Esophagus muscularis mucosa (tissue), 4 donors: ENCODE measurements around the gene MALL. TPM values are rescaled to one million over a fixed set of nuclear protein-coding genes. Genes with fewer than 3 reads are reported as not detected.
"Not testable (repeated sequence)": the region's sequence is repeated elsewhere in the genome, so short reads cannot be mapped to it uniquely, and the experiment has no call there.

ENCODE experiments used
- DNase-seq: peaks from one replicate; pipeline ENCODE4 v3.0.0-alpha.2; 2017; ENCODE audit errors: extremely low spot score
- H3K27ac ChIP-seq, 4 donors: fragments of 200-600 bp; sonication (generic); replicated peaks in 1 of 4; 1 replicate in 3 of 4; 2 replicates in 1 of 4; pipeline ENCODE4 v1.5.1; 2016 to 2019; ENCODE audit warnings: mild to moderate bottlenecking in 1 of 4
- H3K27me3 ChIP-seq, 4 donors: fragments of 200-600 bp; sonication (generic); one replicate each; pipeline versions ENCODE4 v1.5.1 to v1.6.0; 2016 to 2019
- H3K36me3 ChIP-seq, 4 donors: fragments of 200-600 bp; sonication (generic); one replicate each; pipeline ENCODE4 v1.5.1; 2016 to 2019
- H3K4me1 ChIP-seq, 4 donors: fragments of 200-600 bp; sonication (generic); one replicate each; pipeline ENCODE4 v1.5.1; 2016 to 2019
- H3K4me3 ChIP-seq, 4 donors: fragments of 200-600 bp; sonication (generic); 1 replicate in 2 of 4; 2 replicates in 2 of 4; pipeline ENCODE4 v1.5.1; 2016 to 2019; ENCODE audit warnings: mild to moderate bottlenecking in 4 of 4, moderate library complexity in 1 of 4
- H3K9me3 ChIP-seq, 4 donors: fragments of 200-600 bp; sonication (generic); 1 replicate in 3 of 4; 2 replicates in 1 of 4; pipeline ENCODE4 v1.5.1; 2016 to 2019
- EP300 ChIP-seq: sonication (generic); formaldehyde crosslinking; IDR thresholded peaks from one replicate; pipeline ENCODE4 v1.6.1; 2017; ENCODE audit warnings: antibody characterized with exemption
- POLR2A ChIP-seq: fragments of 450-650 bp; IDR thresholded peaks from one replicate; pipeline ENCODE4 v1.6.1; 2017; ENCODE audit warnings: antibody characterized with exemption, moderate library complexity, mild to moderate bottlenecking, low read depth
- POLR2AphosphoS5 ChIP-seq, 2 donors: sonication (generic); formaldehyde crosslinking; IDR thresholded peaks; one replicate each; pipeline ENCODE4 v1.6.1; 2017; ENCODE audit warnings: antibody characterized with exemption in 2 of 2
- WGBS: methylation state at CpG from one replicate; pipeline ENCODE4 v1.1.5; 2018; 5-methylcytosine and 5-hydroxymethylcytosine counted together
- intact Hi-C: fragments of 100-400 bp; cut with DNase I; formaldehyde crosslinking; loops from one replicate; pipeline ENCODE4 v1.15.1; 2023
- total RNA-seq, 4 donors: library from RNA; depleted of rRNA; stranded (reverse); fragments of >200 nt; gene quantifications; one replicate each; pipeline versions ENCODE4 v1.1.0 to v1.2.1, GENCODE V29; 2016
- TF ChIP-seq, protein P1 (sequence below), 3 experiments: fragments of 200-600 bp in 2 of 3; fragments of 450-650 bp in 1 of 3; sonication (generic) in 2 of 3; IDR thresholded peaks; one replicate each; pipeline ENCODE4 v1.5.1; 2017 to 2019; ENCODE audit warnings: antibody characterized with exemption in 3 of 3, mild to moderate bottlenecking in 2 of 3, moderate library complexity in 1 of 3

The MALL gene
- total RNA-seq = 10 to 100 TPM in 3 of 4 donors, 1 to 10 TPM in 1; 5.0 to 20.4 (median 18.1) TPM

DNA sequence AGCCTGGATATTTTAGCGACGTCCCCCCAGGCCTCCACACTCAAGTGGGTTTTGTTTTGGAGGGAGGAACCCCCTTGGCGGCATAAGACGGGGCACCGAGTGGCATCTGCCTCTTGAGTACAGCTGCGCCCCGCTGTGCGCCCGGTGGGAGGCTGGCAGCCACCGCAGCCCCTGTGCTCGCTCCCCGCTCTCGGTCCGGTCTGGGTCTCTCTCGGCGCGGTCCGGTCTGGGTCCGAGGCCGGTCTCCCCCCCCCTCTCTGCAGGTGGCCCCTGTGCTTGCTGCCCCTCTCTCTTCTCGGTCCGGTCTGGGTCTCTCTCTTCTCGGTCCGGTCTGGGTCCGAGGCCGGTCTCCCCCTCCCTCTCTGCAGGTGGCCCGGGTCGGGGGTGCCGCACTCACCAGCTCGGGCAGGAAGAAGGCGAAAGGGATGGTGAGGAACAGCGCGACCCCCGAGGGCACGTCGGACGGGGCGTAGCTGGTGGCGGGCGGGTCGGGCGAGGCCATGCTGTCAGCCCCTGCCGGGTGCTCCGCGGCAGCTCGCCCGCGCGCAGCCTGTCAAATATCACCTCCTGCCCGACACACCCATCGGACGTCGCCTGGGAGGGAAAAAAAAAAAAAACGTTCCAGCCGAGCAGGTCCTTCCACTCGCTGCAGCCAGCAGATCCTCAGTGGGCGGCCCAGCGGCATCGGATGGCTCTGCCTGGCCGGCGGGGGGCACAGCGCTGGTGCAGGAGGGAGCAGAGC is at the start of gene MALL:
Gene MALL, minus strand, starts transcription at position 532 of the 742 bp plus-strand sequence. Its CDS starts 30 bp downstream, at position 502.
- peaks cover 18 to 24% (median 21%) of the 10 kb centered on the region in 4 donors for H3K4me1 ChIP-seq
- intact Hi-C loops = no loop called here
- WGBS = 7% methylated on average over 45 of the region's 62 CpGs
- H3K9me3 ChIP-seq = no peaks in the 10 kb centered on the region
- TF ChIP-seq, protein P1, sequence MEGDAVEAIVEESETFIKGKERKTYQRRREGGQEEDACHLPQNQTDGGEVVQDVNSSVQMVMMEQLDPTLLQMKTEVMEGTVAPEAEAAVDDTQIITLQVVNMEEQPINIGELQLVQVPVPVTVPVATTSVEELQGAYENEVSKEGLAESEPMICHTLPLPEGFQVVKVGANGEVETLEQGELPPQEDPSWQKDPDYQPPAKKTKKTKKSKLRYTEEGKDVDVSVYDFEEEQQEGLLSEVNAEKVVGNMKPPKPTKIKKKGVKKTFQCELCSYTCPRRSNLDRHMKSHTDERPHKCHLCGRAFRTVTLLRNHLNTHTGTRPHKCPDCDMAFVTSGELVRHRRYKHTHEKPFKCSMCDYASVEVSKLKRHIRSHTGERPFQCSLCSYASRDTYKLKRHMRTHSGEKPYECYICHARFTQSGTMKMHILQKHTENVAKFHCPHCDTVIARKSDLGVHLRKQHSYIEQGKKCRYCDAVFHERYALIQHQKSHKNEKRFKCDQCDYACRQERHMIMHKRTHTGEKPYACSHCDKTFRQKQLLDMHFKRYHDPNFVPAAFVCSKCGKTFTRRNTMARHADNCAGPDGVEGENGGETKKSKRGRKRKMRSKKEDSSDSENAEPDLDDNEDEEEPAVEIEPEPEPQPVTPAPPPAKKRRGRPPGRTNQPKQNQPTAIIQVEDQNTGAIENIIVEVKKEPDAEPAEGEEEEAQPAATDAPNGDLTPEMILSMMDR (IDR thresholded peaks at IDR 0.05) = no peak
- TF ChIP-seq POLR2A = no peak
- TF ChIP-seq EP300 = no peak
- TF ChIP-seq POLR2AphosphoS5 (IDR thresholded peaks at IDR 0.05) = peak in 1 of 2 donors; percentile 27
- peak within 1 kb of the TSS; percentile 39 to 74 (median 66) for H3K27ac ChIP-seq
- H3K36me3 ChIP-seq = no peaks in the 10 kb centered on the region
- peak within 1 kb of the TSS; percentile 48 to 59 (median 50) for H3K4me3 ChIP-seq
- peaks cover 0 to 63% (median 19%) of the 10 kb centered on the region in 4 donors for H3K27me3 ChIP-seq
- DNase-seq = peak; percentile 83

DNA sequence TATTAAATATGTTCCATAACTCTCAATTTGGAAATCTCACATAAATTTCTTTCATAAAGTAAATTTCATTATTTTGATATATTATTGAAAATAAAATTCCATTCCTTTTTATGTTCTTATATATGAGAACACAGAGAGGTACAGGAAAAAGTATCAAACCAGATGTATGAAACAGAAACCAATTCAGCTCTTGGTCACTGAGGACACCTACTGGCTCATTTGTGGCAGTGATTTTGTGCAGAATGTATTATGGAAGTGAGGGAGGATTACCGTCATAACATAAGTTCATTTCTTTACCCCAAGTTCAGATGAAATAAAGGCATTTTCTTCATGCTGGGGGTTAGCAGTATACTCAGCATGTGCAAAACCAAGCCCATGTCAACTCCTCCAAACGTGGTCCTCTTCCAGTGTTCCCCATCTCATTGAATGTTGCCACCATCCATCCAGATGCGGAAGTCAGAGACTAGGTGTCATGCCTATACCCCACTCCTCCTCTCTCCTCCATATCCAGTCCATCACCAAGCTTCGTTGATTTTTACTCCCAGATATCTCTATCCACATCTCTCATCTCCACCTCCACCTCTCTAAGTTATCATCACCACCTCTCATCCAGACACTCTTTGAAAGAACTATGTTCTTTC is 41.7 kb upstream of the MALL start:
- H3K27me3 ChIP-seq = no peaks in the 10 kb centered on the region
- no peak overlapping the region for H3K27ac ChIP-seq
- intact Hi-C loops = no loop called here
- 38% methylated on average over 4 of the region's 4 CpGs for WGBS
- peaks cover 0 to 6% (median 0%) of the 10 kb centered on the region in 4 donors for H3K4me1 ChIP-seq
- peaks cover 0 to 4% (median 2%) of the 10 kb centered on the region in 4 donors for H3K36me3 ChIP-seq
- TF ChIP-seq POLR2AphosphoS5 (IDR thresholded peaks at IDR 0.05) = no peak
- no peak for TF ChIP-seq POLR2A
- TF ChIP-seq EP300 = no peak
- TF ChIP-seq, protein P1 (IDR thresholded peaks at IDR 0.05) = peak; percentile 69 to 76 (median 73)
- no peaks in the 10 kb centered on the region for H3K9me3 ChIP-seq
- no peak overlapping the region for H3K4me3 ChIP-seq
- DNase-seq = no peak

DNA sequence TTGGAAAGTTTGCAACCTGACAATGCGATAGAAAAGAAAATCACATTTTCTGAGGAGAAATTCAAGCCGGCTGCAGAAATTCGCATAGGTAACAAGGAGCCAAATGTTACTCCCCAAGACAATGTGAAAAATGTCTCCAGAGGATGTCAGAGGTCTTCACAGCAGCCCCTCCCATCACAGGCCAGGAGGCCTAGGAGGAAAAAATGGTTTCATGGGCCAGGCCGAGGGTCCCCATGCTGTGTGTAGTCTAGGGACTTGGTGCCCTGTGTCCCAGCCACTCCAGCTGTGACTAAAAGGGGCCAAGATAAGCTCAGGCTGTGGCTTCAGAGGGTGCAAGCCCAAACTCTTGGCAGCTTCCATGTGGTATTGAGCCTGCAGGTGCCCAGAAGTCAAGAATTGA is 39.2 kb upstream of the MALL start:
- intact Hi-C loops, H3K4me3 ChIP-seq, H3K27ac ChIP-seq, H3K27me3 ChIP-seq, H3K36me3 ChIP-seq, H3K4me1 ChIP-seq, H3K9me3 ChIP-seq, DNase-seq: not testable (repeated sequence)
- 97% methylated on average over 4 of the region's 4 CpGs for WGBS

DNA sequence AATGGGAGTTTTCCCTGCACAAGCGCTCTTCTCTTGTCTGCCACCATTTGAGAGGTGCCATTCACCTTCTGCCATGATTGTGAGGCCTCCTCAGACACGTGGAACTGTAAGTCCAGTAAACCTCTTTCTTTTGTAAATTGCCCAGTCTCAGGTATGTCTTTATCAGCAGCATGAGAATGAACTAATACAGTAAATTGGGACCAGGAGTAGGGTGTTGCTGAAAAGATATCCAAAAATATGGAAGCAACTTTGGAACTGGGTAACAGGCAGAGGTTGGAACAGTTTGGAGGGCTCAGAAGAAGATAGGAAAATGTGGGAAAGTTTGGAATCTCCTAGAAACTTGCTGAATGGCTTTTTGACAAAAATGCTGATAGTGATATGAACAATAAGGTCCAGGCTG is 38.6 kb upstream of the MALL start:
- intact Hi-C loops, H3K36me3 ChIP-seq: not testable (repeated sequence)
- 91% methylated on average over 2 of the region's 2 CpGs for WGBS

DNA sequence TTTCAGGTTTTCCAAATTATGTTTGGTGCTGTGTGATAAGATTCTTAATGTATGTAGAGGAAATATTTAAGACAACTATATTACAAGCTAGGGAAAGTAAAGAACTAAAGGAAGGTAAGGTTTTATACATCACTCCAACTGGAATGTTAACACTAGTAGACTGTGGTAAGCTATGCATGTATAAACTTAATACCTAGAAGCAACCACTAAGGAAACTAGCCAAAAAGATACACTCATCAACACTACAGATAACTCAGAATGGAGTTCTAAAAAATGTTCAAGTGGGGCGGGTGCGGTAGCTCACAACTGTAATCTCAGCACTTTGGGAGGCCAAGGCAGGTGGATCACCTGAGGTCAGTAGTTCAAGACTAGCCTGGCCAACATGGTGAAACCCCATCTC is 37.8 kb upstream of the MALL start:
- Histone ChIP-seq H3K27me3 (no peaks in the 10 kb centered on the region), H3K4me3 (no peak overlapping the region), H3K4me1 (peaks cover 0 to 10% (median 0%) of the 10 kb centered on the region in 4 donors), H3K9me3 (no peaks in the 10 kb centered on the region), H3K27ac (no peak overlapping the region), H3K36me3 (no peaks in the 10 kb centered on the region)
- 95% methylated on average over 2 of the region's 2 CpGs for WGBS
- DNase-seq = no peak
- TF ChIP-seq, protein P1 (IDR thresholded peaks at IDR 0.05) = no peak
- TF ChIP-seq POLR2A (no peak), POLR2AphosphoS5 (IDR thresholded peaks at IDR 0.05) (no peak), EP300 (no peak)
- intact Hi-C loops = no loop called here

More for the DNA sequence above, 38.6 kb upstream of the MALL start:
- H3K4me1 ChIP-seq, H3K4me3 ChIP-seq, H3K9me3 ChIP-seq, DNase-seq, H3K27ac ChIP-seq, H3K27me3 ChIP-seq: not testable (repeated sequence)
